GM12873 (cell line): ENCODE results near the gene ELF2.

Experiments used
- CTCF ChIP-seq: IDR thresholded peaks from 2 replicates; pipeline ENCODE4 v1.5.1; 2012; ENCODE audit warnings: low read depth, mild to moderate bottlenecking, moderate library complexity, low read length, control low read depth; ENCODE audit not compliant: insufficient read depth; ENCODE audit errors: missing control alignments

The ELF2 gene

GRCh38 chr4:139177049-139177868 is at the start of gene ELF2:
Gene ELF2, minus strand, starts transcription at chr4:139177218. Its CDS starts 39,517 bp downstream, at chr4:139137701.
- TF ChIP-seq CTCF, result no peak

GRCh38 chr4:139223682-139224317 is 46.8 kb upstream of the ELF2 start:
- TF ChIP-seq CTCF, result no peak

DNA sequence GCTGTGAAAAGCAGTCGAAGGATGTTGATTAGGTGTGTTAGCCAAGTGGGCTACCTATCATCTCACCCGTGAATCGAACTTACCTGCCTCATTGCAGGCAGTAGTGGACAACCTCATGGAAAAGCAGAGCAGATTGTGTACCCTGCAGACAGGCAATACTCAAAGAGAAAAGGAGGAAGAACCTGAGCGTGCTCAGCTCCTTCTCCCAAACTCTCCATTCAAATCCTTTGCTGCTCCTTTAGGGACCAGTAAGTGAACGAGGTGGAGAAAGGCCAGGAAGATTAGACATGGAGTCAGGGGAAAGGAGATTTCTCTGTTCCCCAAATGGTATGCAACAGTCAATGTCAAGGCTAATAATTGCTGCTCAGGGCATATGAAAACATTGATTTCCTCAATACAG is 45.2 kb upstream of the ELF2 start:
- TF ChIP-seq CTCF, result no peak

DNA sequence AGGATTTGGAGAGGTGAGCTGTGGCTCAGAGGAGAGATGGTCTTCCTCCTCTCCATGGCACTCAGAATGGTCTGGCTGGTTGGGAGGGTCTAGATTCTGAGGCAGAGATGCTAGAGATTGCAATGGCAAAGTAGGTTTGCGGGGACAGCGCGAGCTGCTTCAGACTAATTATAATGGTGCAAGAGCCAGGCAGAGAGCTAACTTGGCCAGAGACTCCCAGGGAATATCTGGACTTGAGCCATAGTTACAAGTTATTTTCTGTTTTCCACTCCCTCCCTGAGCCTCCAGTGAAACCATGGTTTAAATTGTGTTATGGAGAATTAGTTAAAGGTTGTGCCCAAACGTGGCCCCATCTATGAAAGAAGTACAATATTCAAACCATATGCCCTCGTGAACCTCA is 44.7 kb upstream of the ELF2 start:
- TF ChIP-seq CTCF, result no peak

DNA sequence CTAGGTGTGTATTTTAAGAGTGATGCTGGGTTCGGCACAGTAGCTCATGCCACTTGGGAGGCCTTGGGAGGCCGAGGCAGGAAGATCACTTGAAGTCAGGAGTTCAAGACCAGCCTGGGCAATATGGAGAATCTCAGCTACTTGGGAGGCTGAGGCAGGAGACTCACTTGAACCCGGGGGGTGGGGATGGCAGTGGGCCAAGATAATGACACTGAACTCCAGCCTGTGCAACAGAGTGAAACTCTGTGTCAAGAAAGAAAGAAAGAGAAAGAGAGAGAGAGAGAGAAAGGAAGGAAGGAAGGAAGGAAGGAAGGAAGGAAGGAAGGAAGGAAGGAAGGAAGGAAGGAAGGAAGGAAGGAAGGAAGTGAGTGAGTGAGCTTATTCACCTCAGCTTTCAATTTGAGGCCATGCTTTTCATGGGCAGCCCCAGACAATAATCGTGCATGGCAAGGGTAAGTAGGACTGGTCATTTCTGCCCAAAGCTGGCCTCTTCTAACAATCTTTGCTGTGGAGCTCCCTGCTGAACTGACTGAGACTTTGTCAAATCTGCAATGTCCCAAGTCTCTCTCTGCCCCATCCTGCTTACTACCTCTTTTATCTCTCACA is 42.5 kb upstream of the ELF2 start:
- no peak for TF ChIP-seq CTCF

- TF ChIP-seq CTCF, result no peak
Observed at GRCh38 chr4:139214039-139214534, 37.1 kb upstream of the ELF2 start.

DNA sequence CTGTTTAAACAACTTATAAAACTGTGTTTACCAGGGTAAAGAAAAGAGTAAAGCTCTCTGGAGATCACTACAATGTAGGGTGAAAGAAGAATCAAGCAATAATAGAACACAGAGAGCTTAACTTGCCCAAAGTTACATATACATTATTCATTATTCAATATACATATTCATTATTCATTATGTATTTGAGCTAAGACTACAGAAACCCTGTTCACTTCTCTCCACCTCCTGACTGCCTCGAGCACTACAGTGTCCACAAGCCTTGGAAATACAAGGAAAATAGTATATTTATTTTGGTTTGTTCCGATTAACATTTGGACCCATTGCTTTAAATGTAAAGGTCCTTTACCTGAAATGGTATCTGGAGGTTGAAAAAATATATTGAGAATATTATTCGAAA is 35.9 kb upstream of the ELF2 start:
- TF ChIP-seq CTCF, result no peak
